Measurements from ENCODE around the gene PLEKHA6.

PLEKHA6 gene

DNA sequence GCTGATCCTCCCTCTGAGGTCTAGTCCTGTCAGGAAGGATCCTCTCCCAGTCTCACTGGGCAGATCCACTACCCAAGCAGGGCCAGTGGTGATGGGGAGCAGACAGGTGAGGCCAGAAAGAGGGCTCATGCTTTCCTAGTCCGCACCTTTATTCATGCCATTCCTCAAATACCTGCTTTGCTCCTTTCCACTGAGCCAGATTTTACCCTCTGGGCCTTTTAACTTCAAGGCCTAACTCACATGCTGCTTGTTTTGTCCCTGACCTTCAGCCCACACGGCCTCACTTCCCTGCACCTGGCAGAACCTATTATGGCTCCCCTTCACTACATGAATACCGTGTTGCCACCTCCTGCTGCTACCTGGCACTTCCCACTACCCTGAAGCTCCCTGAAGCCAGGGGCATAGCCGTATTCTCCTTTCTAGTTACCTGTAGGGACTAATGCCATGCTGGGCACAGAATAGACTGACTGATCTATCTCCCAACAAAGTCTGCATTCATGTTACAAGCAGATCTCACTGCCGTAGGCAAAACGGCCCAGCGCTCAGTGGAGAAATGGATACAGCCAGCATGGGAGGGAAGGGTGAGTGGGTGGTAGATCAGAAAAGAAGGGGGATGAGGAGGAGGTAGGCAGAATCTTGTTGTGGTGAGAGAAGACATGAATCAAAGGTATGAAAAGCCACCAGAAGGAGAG is 109.8 kb downstream of the PLEKHA6 start:
- TF ChIP-seq CTCF (IDR thresholded peaks at IDR 0.05; ENCODE audit: poor library complexity, severe bottlenecking), result no peak
- H3K4me1 ChIP-seq (ENCODE audit: insufficient read depth, poor library complexity, severe bottlenecking), result no peaks in the 10 kb centered on the region
- H3K9me3 ChIP-seq (ENCODE audit: severe bottlenecking), result no peaks in the 10 kb centered on the region
- ATAC-seq (ENCODE audit: low read depth) (no peak), DNase-seq (ENCODE audit: low spot score) (no peak)
- H3K36me3 ChIP-seq (ENCODE audit: low read depth), result no peaks in the 10 kb centered on the region
- no peak overlapping the region for H3K4me3 ChIP-seq (ENCODE audit: severe bottlenecking)
- H3K27ac ChIP-seq (ENCODE audit: poor library complexity, severe bottlenecking), result no peak overlapping the region
- H3K27me3 ChIP-seq (ENCODE audit: insufficient read depth, poor library complexity, severe bottlenecking), result no peaks in the 10 kb centered on the region

GRCh38 chr1:204248954-204249353 is 110.8 kb downstream of the PLEKHA6 start:
- TF ChIP-seq CTCF (IDR thresholded peaks at IDR 0.05; ENCODE audit: poor library complexity, severe bottlenecking), result no peak
- Histone ChIP-seq H3K27me3 (ENCODE audit: insufficient read depth, poor library complexity, severe bottlenecking) (no peaks in the 10 kb centered on the region), H3K9me3 (ENCODE audit: severe bottlenecking) (no peaks in the 10 kb centered on the region), H3K4me3 (ENCODE audit: severe bottlenecking) (no peak overlapping the region), H3K36me3 (ENCODE audit: low read depth) (no peaks in the 10 kb centered on the region), H3K4me1 (ENCODE audit: insufficient read depth, poor library complexity, severe bottlenecking) (no peaks in the 10 kb centered on the region), H3K27ac (ENCODE audit: poor library complexity, severe bottlenecking) (no peak overlapping the region)
- ATAC-seq (ENCODE audit: low read depth) (no peak), DNase-seq (ENCODE audit: low spot score) (no peak)

DNA sequence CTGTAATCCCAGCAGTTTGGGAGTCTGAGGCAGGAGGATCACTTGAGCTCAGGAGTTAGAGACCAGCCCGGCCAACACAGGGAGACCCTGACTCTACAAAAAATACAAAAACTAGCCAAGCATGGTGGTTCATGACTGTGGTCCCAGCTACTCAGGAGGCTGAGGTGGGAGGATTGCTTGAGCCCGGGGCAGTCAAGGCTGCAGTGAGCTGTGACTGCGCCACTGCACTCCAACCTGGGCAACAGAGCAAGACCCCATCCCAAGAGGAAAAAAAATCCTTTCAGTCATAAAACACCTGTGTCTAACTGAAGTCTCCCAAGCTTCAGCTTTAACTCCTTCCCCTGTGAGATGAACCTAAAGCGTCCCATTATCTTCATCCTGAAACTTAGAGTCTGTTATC is 112.9 kb downstream of the PLEKHA6 start:
- no peak overlapping the region for H3K27ac ChIP-seq (ENCODE audit: poor library complexity, severe bottlenecking)
- DNase-seq (ENCODE audit: low spot score) (no peak), ATAC-seq (ENCODE audit: low read depth) (no peak)
- H3K27me3 ChIP-seq (ENCODE audit: insufficient read depth, poor library complexity, severe bottlenecking), result no peaks in the 10 kb centered on the region
- H3K4me3 ChIP-seq (ENCODE audit: severe bottlenecking), result no peak overlapping the region
- no peak for TF ChIP-seq CTCF (IDR thresholded peaks at IDR 0.05; ENCODE audit: poor library complexity, severe bottlenecking)
- H3K36me3 ChIP-seq (ENCODE audit: low read depth), result no peaks in the 10 kb centered on the region
- H3K9me3 ChIP-seq (ENCODE audit: severe bottlenecking), result no peaks in the 10 kb centered on the region
- H3K4me1 ChIP-seq (ENCODE audit: insufficient read depth, poor library complexity, severe bottlenecking), result no peaks in the 10 kb centered on the region

DNA sequence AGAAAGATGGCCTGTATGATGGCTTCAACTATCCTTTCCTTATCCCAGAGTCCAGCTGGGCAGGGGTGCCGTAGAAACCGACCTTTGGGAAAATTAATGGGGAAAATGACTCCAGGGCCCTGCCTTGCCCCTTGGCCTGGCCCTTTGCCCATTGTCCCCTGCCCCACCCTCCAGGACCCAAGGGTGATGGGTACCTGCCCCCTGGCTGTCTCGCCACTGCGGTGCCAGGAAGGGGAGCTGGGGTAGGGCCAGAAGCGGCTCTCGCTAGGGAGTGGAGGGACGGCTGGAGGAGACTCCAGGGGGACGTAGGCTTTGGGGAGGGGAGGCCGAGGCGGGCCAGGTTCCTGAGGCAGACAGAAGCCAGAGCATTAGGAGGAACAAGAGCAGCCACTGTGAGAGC is 116.8 kb downstream of the PLEKHA6 start:
- Histone ChIP-seq H3K36me3 (ENCODE audit: low read depth) (no peaks in the 10 kb centered on the region), H3K4me3 (ENCODE audit: severe bottlenecking) (no peak overlapping the region), H3K27me3 (ENCODE audit: insufficient read depth, poor library complexity, severe bottlenecking) (no peaks in the 10 kb centered on the region), H3K4me1 (ENCODE audit: insufficient read depth, poor library complexity, severe bottlenecking) (no peaks in the 10 kb centered on the region), H3K9me3 (ENCODE audit: severe bottlenecking) (no peaks in the 10 kb centered on the region), H3K27ac (ENCODE audit: poor library complexity, severe bottlenecking) (no peak overlapping the region)
- no peak for TF ChIP-seq CTCF (IDR thresholded peaks at IDR 0.05; ENCODE audit: poor library complexity, severe bottlenecking)
- ATAC-seq (ENCODE audit: low read depth) (no peak), DNase-seq (ENCODE audit: low spot score) (no peak)

GRCh38 chr1:204241914-204242313 is 117.8 kb downstream of the PLEKHA6 start:
- H3K9me3 ChIP-seq (ENCODE audit: severe bottlenecking), result no peaks in the 10 kb centered on the region
- DNase-seq (ENCODE audit: low spot score) (no peak), ATAC-seq (ENCODE audit: low read depth) (no peak)
- no peak for TF ChIP-seq CTCF (IDR thresholded peaks at IDR 0.05; ENCODE audit: poor library complexity, severe bottlenecking)
- H3K36me3 ChIP-seq (ENCODE audit: low read depth), result no peaks in the 10 kb centered on the region
- no peak overlapping the region for H3K4me3 ChIP-seq (ENCODE audit: severe bottlenecking)
- H3K27ac ChIP-seq (ENCODE audit: poor library complexity, severe bottlenecking), result no peak overlapping the region
- H3K4me1 ChIP-seq (ENCODE audit: insufficient read depth, poor library complexity, severe bottlenecking), result no peaks in the 10 kb centered on the region
- H3K27me3 ChIP-seq (ENCODE audit: insufficient read depth, poor library complexity, severe bottlenecking), result no peaks in the 10 kb centered on the region
